Measurements from ENCODE around the gene SEC61A2.
"Not testable (repeated sequence)": the region's sequence is repeated elsewhere in the genome, so short reads cannot be mapped to it uniquely, and the experiment has no call there.

Gene SEC61A2

GRCh38 chr10:12162927-12163326 lies 33.5 kb downstream of the SEC61A2 start:
- DNase-seq: no peak

- DNase-seq: no peak
Measured at GRCh38 chr10:12164085-12164484, 34.6 kb downstream of the SEC61A2 start.

GRCh38 chr10:12165036-12165435 lies 35.6 kb downstream of the SEC61A2 start:
- no peak for DNase-seq

- DNase-seq: no peak
Measured at GRCh38 chr10:12165999-12166775, 36.7 kb downstream of the SEC61A2 start.

- DNase-seq: not testable (repeated sequence)
Measured at GRCh38 chr10:12171512-12171911, 42.0 kb downstream of the SEC61A2 start.

GRCh38 chr10:12177642-12178041 lies 48.2 kb downstream of the SEC61A2 start:
- no peak for DNase-seq

- DNase-seq: no peak
Measured at GRCh38 chr10:12179606-12180170, 50.2 kb downstream of the SEC61A2 start.

GRCh38 chr10:12180221-12180974 lies 50.9 kb downstream of the SEC61A2 start:
- no peak for DNase-seq

GRCh38 chr10:12181065-12181775 lies 51.7 kb downstream of the SEC61A2 start:
- no peak for DNase-seq

GRCh38 chr10:12184165-12184564 lies 54.7 kb downstream of the SEC61A2 start:
- no peak for DNase-seq

- DNase-seq: no peak
Measured at GRCh38 chr10:12186323-12186722, 56.8 kb downstream of the SEC61A2 start.

GRCh38 chr10:12187321-12187905 lies 57.9 kb downstream of the SEC61A2 start:
- no peak for DNase-seq

- DNase-seq: no peak
Measured at GRCh38 chr10:12188656-12189055, 59.2 kb downstream of the SEC61A2 start.

GRCh38 chr10:12189426-12189825 lies 59.9 kb downstream of the SEC61A2 start:
- DNase-seq: no peak

GRCh38 chr10:12191715-12192114 lies 62.2 kb downstream of the SEC61A2 start:
- DNase-seq: no peak

- no peak for DNase-seq
Measured at GRCh38 chr10:12193193-12193592, 63.7 kb downstream of the SEC61A2 start.

GRCh38 chr10:12194752-12195271 lies 65.3 kb downstream of the SEC61A2 start:
- no peak for DNase-seq

GRCh38 chr10:12195281-12195602 lies 65.8 kb downstream of the SEC61A2 start:
- no peak for DNase-seq

- peak; percentile 86 for DNase-seq
Measured at GRCh38 chr10:12195603-12196506, 66.4 kb downstream of the SEC61A2 start, which contains the start of the genes CDC123 and NUDT5. Gene CDC123, plus strand, starts transcription at chr10:12196188. Its CDS starts 58 bp downstream, at chr10:12196246. Gene NUDT5, minus strand, starts transcription at chr10:12195891. Its CDS starts 9,600 bp downstream, at chr10:12186291.

GRCh38 chr10:12196531-12197211 lies 67.2 kb downstream of the SEC61A2 start:
- DNase-seq: no peak

- DNase-seq: no peak
Measured at GRCh38 chr10:12198156-12198555, 68.7 kb downstream of the SEC61A2 start.

Measured in NCI-H446 treated with DMSO at 0.1 percent for 48 hours (cell line).